HEK293 (cell line): ENCODE results near the gene TAF6L.

Experiments used
- INSM2 ChIP-seq: fragments of 450-650 bp; formaldehyde crosslinking; IDR thresholded peaks from 2 replicates; pipeline ENCODE4 v1.5.1; 2016; ENCODE audit warnings: missing biosample characterization, missing genetic modification characterization
- KLF1 ChIP-seq: fragments of 450-650 bp; formaldehyde crosslinking; IDR thresholded peaks from 2 replicates; pipeline ENCODE4 v1.5.1; 2016; ENCODE audit warnings: missing biosample characterization, missing genetic modification characterization
- KLF7 ChIP-seq: fragments of 450-650 bp; formaldehyde crosslinking; IDR thresholded peaks from 2 replicates; pipeline ENCODE4 v1.5.1; 2016; ENCODE audit warnings: missing biosample characterization, missing genetic modification characterization, borderline replicate concordance
- MZF1 ChIP-seq: fragments of 450-650 bp; formaldehyde crosslinking; IDR thresholded peaks from 2 replicates; pipeline ENCODE4 v1.5.1; 2017; ENCODE audit warnings: missing biosample characterization, missing genetic modification characterization, borderline replicate concordance
- PATZ1 ChIP-seq: fragments of 450-650 bp; formaldehyde crosslinking; IDR thresholded peaks from 2 replicates; pipeline ENCODE4 v1.5.1; 2016; ENCODE audit warnings: missing biosample characterization, missing genetic modification characterization
- PRDM1 ChIP-seq: fragments of 450-650 bp; formaldehyde crosslinking; IDR thresholded peaks from 2 replicates; pipeline ENCODE4; 2016; ENCODE audit warnings: missing biosample characterization, missing genetic modification characterization
- ZBTB11 ChIP-seq: fragments of 450-650 bp; formaldehyde crosslinking; conservative IDR thresholded peaks from 2 replicates; pipeline ENCODE4 v1.5.1; 2016; ENCODE audit warnings: low read depth, missing biosample characterization, missing genetic modification characterization
- ZBTB21 ChIP-seq: fragments of 450-650 bp; formaldehyde crosslinking; IDR thresholded peaks from 2 replicates; pipeline ENCODE4 v1.5.1; 2017; ENCODE audit warnings: missing biosample characterization, missing genetic modification characterization
- ZBTB26 ChIP-seq: fragments of 450-650 bp; formaldehyde crosslinking; optimal IDR thresholded peaks from 2 replicates; pipeline ENCODE3; 2016; ENCODE audit warnings: missing biosample characterization, mild to moderate bottlenecking, missing genetic modification characterization
- ZEB2 ChIP-seq: fragments of 450-650 bp; formaldehyde crosslinking; IDR thresholded peaks from 2 replicates; pipeline ENCODE4 v1.5.1; 2016; ENCODE audit warnings: missing biosample characterization, missing genetic modification characterization
- ZNF112 ChIP-seq: fragments of 450-650 bp; formaldehyde crosslinking; IDR thresholded peaks from 2 replicates; pipeline ENCODE4 v1.5.0; 2017; ENCODE audit warnings: missing biosample characterization, missing genetic modification characterization
- ZNF114 ChIP-seq: fragments of 450-650 bp; formaldehyde crosslinking; IDR thresholded peaks from 2 replicates; pipeline ENCODE4 v1.5.0; 2017; ENCODE audit warnings: missing biosample characterization, missing genetic modification characterization
- ZNF146 ChIP-seq: fragments of 450-650 bp; formaldehyde crosslinking; IDR thresholded peaks from 2 replicates; pipeline ENCODE4 v1.5.1; 2016; ENCODE audit warnings: missing biosample characterization, missing genetic modification characterization
- ZNF169 ChIP-seq: fragments of 450-650 bp; formaldehyde crosslinking; IDR thresholded peaks from 2 replicates; pipeline ENCODE4 v1.5.1; 2016; ENCODE audit warnings: missing biosample characterization, missing genetic modification characterization
- ZNF2 ChIP-seq: fragments of 450-650 bp; formaldehyde crosslinking; IDR thresholded peaks from 2 replicates; pipeline ENCODE4 v1.5.1; 2016; ENCODE audit warnings: missing biosample characterization, missing genetic modification characterization
- ZNF221 ChIP-seq: fragments of 450-650 bp; formaldehyde crosslinking; IDR thresholded peaks from 2 replicates; pipeline ENCODE4 v1.5.1; 2017; ENCODE audit warnings: missing biosample characterization, missing genetic modification characterization, borderline replicate concordance
- ZNF266 ChIP-seq: fragments of 450-650 bp; formaldehyde crosslinking; IDR thresholded peaks from 2 replicates; pipeline ENCODE4 v1.5.1; 2016; ENCODE audit warnings: missing biosample characterization, missing genetic modification characterization, low read depth
- ZNF280C ChIP-seq: fragments of 450-650 bp; formaldehyde crosslinking; IDR thresholded peaks from 2 replicates; pipeline ENCODE4 v1.5.1; 2016; ENCODE audit warnings: missing biosample characterization, missing genetic modification characterization
- ZNF335 ChIP-seq: fragments of 450-650 bp; formaldehyde crosslinking; conservative IDR thresholded peaks from 2 replicates; pipeline ENCODE4 v1.5.1; 2016; ENCODE audit warnings: missing biosample characterization, missing genetic modification characterization
- ZNF354C ChIP-seq: fragments of 450-650 bp; formaldehyde crosslinking; IDR thresholded peaks from 2 replicates; pipeline ENCODE4 v1.5.1; 2016; ENCODE audit warnings: missing biosample characterization, missing genetic modification characterization, low read depth, borderline replicate concordance
- ZNF510 ChIP-seq: fragments of 450-650 bp; formaldehyde crosslinking; IDR thresholded peaks from 2 replicates; pipeline ENCODE4 v1.5.1; 2018; ENCODE audit warnings: mild to moderate bottlenecking, missing genetic modification characterization, missing biosample characterization; ENCODE audit not compliant: insufficient replicate concordance
- ZNF513 ChIP-seq: fragments of 450-650 bp; IDR thresholded peaks from 2 replicates; pipeline ENCODE4 v1.5.1; 2018; ENCODE audit warnings: missing biosample characterization, missing genetic modification characterization
- ZNF514 ChIP-seq: fragments of 450-650 bp; formaldehyde crosslinking; IDR thresholded peaks from 2 replicates; pipeline ENCODE4 v1.5.1; 2016; ENCODE audit warnings: missing biosample characterization, missing genetic modification characterization
- ZNF645 ChIP-seq: fragments of 450-650 bp; formaldehyde crosslinking; IDR thresholded peaks from 2 replicates; pipeline ENCODE4; 2016; ENCODE audit warnings: missing biosample characterization, missing genetic modification characterization
- ZSCAN16 ChIP-seq: fragments of 450-650 bp; formaldehyde crosslinking; IDR thresholded peaks from 2 replicates; pipeline ENCODE4 v1.5.1; 2016; ENCODE audit warnings: missing biosample characterization, missing genetic modification characterization

The TAF6L gene

GRCh38 chr11:62771144-62772021 lies at the start of gene TAF6L (continued):
- TF ChIP-seq PATZ1 (tag by site-specific recombination): peak; percentile 99
- peak; percentile 70; the same call in 1 of the 2 replicates for TF ChIP-seq ZEB2 (tag by site-specific recombination)
- TF ChIP-seq ZNF514: no peak
- TF ChIP-seq MZF1: no peak
- no peak for TF ChIP-seq ZNF221
- TF ChIP-seq ZBTB26: peak; percentile 83
- TF ChIP-seq ZNF114 (tag by site-specific recombination): no peak
- TF ChIP-seq KLF1 (tag by site-specific recombination): peak; percentile 80
- TF ChIP-seq ZNF335 (tag by site-specific recombination): peak; percentile 94
- peak; percentile 69 for TF ChIP-seq KLF7 (tag by site-specific recombination)
- TF ChIP-seq ZNF510: no peak
- no peak; the same call in 1 of the 2 replicates for TF ChIP-seq ZBTB21 (tag by site-specific recombination)
- TF ChIP-seq ZNF513 (tag by site-specific recombination): peak; percentile 38; the same call in 1 of the 2 replicates
- no peak for TF ChIP-seq ZBTB11 (tag by site-specific recombination)
- no peak for TF ChIP-seq ZNF280C (tag by site-specific recombination)
- no peak for TF ChIP-seq ZNF354C (tag by site-specific recombination)
- no peak for TF ChIP-seq ZSCAN16 (tag by site-specific recombination)
- no peak for TF ChIP-seq PRDM1
- no peak for TF ChIP-seq ZNF112 (tag by site-specific recombination)
- TF ChIP-seq ZNF645 (tag by site-specific recombination): no peak
- TF ChIP-seq ZNF266 (tag by site-specific recombination): no peak
- peak; percentile 41; the same call in 1 of the 2 replicates for TF ChIP-seq ZNF2
- TF ChIP-seq ZNF146 (tag by site-specific recombination): no peak
- no peak for TF ChIP-seq INSM2 (tag by site-specific recombination)
- TF ChIP-seq ZNF169: no peak
